OCI-LY1 (cell line): Measurements from ENCODE around the gene TP53TG5.

Source experiments
- H2AFZ ChIP-seq: fragments of 200-600 bp; sonication (generic), shearing (Covaris generic); 2 replicates; pipeline ENCODE4 v1.6.0; 2014; ENCODE audit warnings: antibody characterized with exemption, mild to moderate bottlenecking, low read length
- H3F3A ChIP-seq: fragments of 200-600 bp; sonication (generic), shearing (Covaris generic); 2 replicates; pipeline ENCODE4 v1.6.0; 2014; ENCODE audit warnings: mild to moderate bottlenecking, antibody characterized with exemption, low read length, moderate library complexity; ENCODE audit not compliant: insufficient read depth
- H3K27ac ChIP-seq: fragments of 200-600 bp; sonication (generic); 2 replicates; pipeline ENCODE4 v1.5.1; 2014; ENCODE audit warnings: low read length, mixed run types, mild to moderate bottlenecking, low read depth; ENCODE audit not compliant: poor library complexity, severe bottlenecking
- H3K27me3 ChIP-seq: fragments of 200-600 bp; sonication (generic); 2 replicates; pipeline ENCODE4 v1.6.0; 2014; ENCODE audit warnings: antibody characterized with exemption, mild to moderate bottlenecking, low read length, moderate library complexity; ENCODE audit not compliant: insufficient read depth
- H3K36me3 ChIP-seq: fragments of 200-600 bp; sonication (generic); 2 replicates; pipeline ENCODE4 v1.6.1; 2014; ENCODE audit warnings: mild to moderate bottlenecking, antibody characterized with exemption, low read length, moderate library complexity, mixed read lengths; ENCODE audit not compliant: insufficient read depth
- H3K4me1 ChIP-seq: fragments of 200-600 bp; sonication (generic); 2 replicates; pipeline ENCODE4 v1.5.1; 2014; ENCODE audit warnings: mild to moderate bottlenecking, low read length, moderate library complexity; ENCODE audit not compliant: insufficient read depth, severe bottlenecking
- H3K4me2 ChIP-seq: fragments of 200-600 bp; sonication (generic), shearing (Covaris generic); 2 replicates; pipeline ENCODE4 v1.6.1; 2014; ENCODE audit warnings: low read length
- H3K4me3 ChIP-seq: fragments of 200-600 bp; sonication (generic); 2 replicates; pipeline ENCODE4 v1.5.1; 2014; ENCODE audit warnings: low read length, low read depth, mild to moderate bottlenecking, mixed read lengths; ENCODE audit not compliant: poor library complexity, severe bottlenecking
- H3K79me2 ChIP-seq: fragments of 200-600 bp; shearing (Covaris generic); 2 replicates; pipeline ENCODE4 v1.6.1; 2016; ENCODE audit warnings: mixed run types, low read length, mixed read lengths; ENCODE audit not compliant: insufficient read depth
- H3K9ac ChIP-seq: fragments of 200-600 bp; sonication (generic), shearing (Covaris generic); 2 replicates; pipeline ENCODE4 v1.6.1; 2014; ENCODE audit warnings: mild to moderate bottlenecking, low read length, mixed read lengths
- H3K9me2 ChIP-seq: fragments of 200-600 bp; sonication (generic), shearing (Covaris generic); 2 replicates; pipeline ENCODE4 v1.6.1; 2014; ENCODE audit warnings: low read depth, mild to moderate bottlenecking, low read length, mixed read lengths
- H3K9me3 ChIP-seq: fragments of 200-600 bp; shearing (Covaris generic); 2 replicates; pipeline ENCODE4 v1.6.1; 2014; ENCODE audit warnings: low read length, mixed read lengths
- H4K20me1 ChIP-seq: fragments of 200-600 bp; sonication (generic), shearing (Covaris generic); 2 replicates; pipeline ENCODE4 v1.6.0; 2016; ENCODE audit warnings: mild to moderate bottlenecking, low read length; ENCODE audit not compliant: insufficient read depth
- CTCF ChIP-seq: fragments of 200-600 bp; sonication (generic), shearing (Covaris generic); IDR thresholded peaks from 2 replicates; pipeline ENCODE4 v1.5.1; 2017; ENCODE audit warnings: mild to moderate bottlenecking, antibody characterized with exemption, low read length, moderate library complexity, mixed read lengths
- EZH2 ChIP-seq: fragments of 200-600 bp; sonication (generic), shearing (Covaris generic); IDR thresholded peaks from 2 replicates; pipeline ENCODE4 v1.8.0; 2017; ENCODE audit warnings: borderline replicate concordance, mixed run types, mild to moderate bottlenecking, antibody characterized with exemption, low read length, moderate library complexity, mixed read lengths

TP53TG5 gene

GRCh38 chr20:45363611-45364492 is 14.3 kb downstream of the TP53TG5 start:
- H3F3A ChIP-seq = 0 out of 2 replicates have a peak, but pooled peaks cover 4% of the 10 kb centered on the region
- H3K4me1 ChIP-seq = peaks cover 33% of the 10 kb centered on the region
- H3K27ac ChIP-seq = no peak overlapping the region
- peak overlapping the region; percentile 76 for H3K4me3 ChIP-seq
- H4K20me1 ChIP-seq = no peaks in the 10 kb centered on the region
- H3K4me2 ChIP-seq = peak overlapping the region; percentile 70
- no peak for TF ChIP-seq CTCF
- no peak for TF ChIP-seq EZH2
- peak overlapping the region; percentile 81 for H3K9ac ChIP-seq
- no peaks in the 10 kb centered on the region for H3K9me2 ChIP-seq
- H3K79me2 ChIP-seq = no peaks in the 10 kb centered on the region
- H2AFZ ChIP-seq = no peak overlapping the region
- no peaks in the 10 kb centered on the region for H3K27me3 ChIP-seq
- H3K36me3 ChIP-seq = peaks cover 24% of the 10 kb centered on the region
- no peaks in the 10 kb centered on the region for H3K9me3 ChIP-seq

- H3F3A ChIP-seq = 0 out of 2 replicates have a peak, but pooled peaks cover 4% of the 10 kb centered on the region
- H3K9me3 ChIP-seq = no peaks in the 10 kb centered on the region
- peak within 1 kb of the TSS; percentile 70 for H3K4me2 ChIP-seq
- H3K4me1 ChIP-seq = peaks cover 25% of the 10 kb centered on the region
- H3K9me2 ChIP-seq = no peaks in the 10 kb centered on the region
- peaks cover 24% of the 10 kb centered on the region for H3K36me3 ChIP-seq
- no peaks in the 10 kb centered on the region for H4K20me1 ChIP-seq
- no peaks in the 10 kb centered on the region for H3K79me2 ChIP-seq
- no peak within 1 kb of the TSS for H2AFZ ChIP-seq
- peak within 1 kb of the TSS; percentile 81 for H3K9ac ChIP-seq
- peak within 1 kb of the TSS; percentile 76 for H3K4me3 ChIP-seq
- TF ChIP-seq EZH2 (no peak), CTCF (peak; percentile 82)
- H3K27ac ChIP-seq = peak within 1 kb of the TSS; percentile 57
- H3K27me3 ChIP-seq = no peaks in the 10 kb centered on the region
These were observed 15.1 kb downstream of the TP53TG5 start, which contains the start of gene SYS1 for GRCh38 chr20:45362804-45363610. SYS1 (plus strand) TSS chr20:45363156; CDS start chr20:45363532, 376 bp downstream.

- Histone ChIP-seq H4K20me1 (no peaks in the 10 kb centered on the region), H3F3A (no peaks in the 10 kb centered on the region), H2AFZ (no peak overlapping the region), H3K36me3 (peaks cover 14% of the 10 kb centered on the region), H3K4me2 (no peak overlapping the region), H3K27me3 (no peaks in the 10 kb centered on the region), H3K9me2 (no peaks in the 10 kb centered on the region), H3K27ac (no peak overlapping the region), H3K4me3 (no peak overlapping the region), H3K4me1 (peaks cover 14% of the 10 kb centered on the region), H3K9me3 (no peaks in the 10 kb centered on the region), H3K9ac (no peak overlapping the region), H3K79me2 (no peaks in the 10 kb centered on the region)
- no peak for TF ChIP-seq EZH2
- TF ChIP-seq CTCF = no peak
These were observed 16.3 kb downstream of the TP53TG5 start for GRCh38 chr20:45361793-45362192.
